IMR-90 (cell line): ENCODE measurements around the gene GAL3ST1. TPM values are rescaled to one million over a fixed set of nuclear protein-coding genes. Genes with fewer than 3 reads are reported as not detected.

Source experiments
- ATAC-seq: fragments of 200-7000 bp; cut with Tn5 transposase; 2 replicates; pipeline ENCODE4 v1.9.1; 2020; ENCODE audit warnings: low read depth, mild to moderate bottlenecking, moderate library complexity
- BruUV-seq: library from RNA; stranded (reverse); fragments of 400-500 nt; replicated peaks from 2 replicates; lab custom pipeline; 2021; lab: Mats Ljungman, UMichigan
- CTCF ChIA-PET: fragments of 300-600 bp; formaldehyde crosslinking; extraction: SDS; loops from one replicate; lab custom pipeline; 2021; ENCODE audit warnings: antibody characterized with exemption; lab: Yijun Ruan, JAX
- POLR2A ChIA-PET: fragments of 300-600 bp; sonication (Branson Sonifier 250); formaldehyde crosslinking; loops from one replicate; lab custom pipeline; 2022; ENCODE audit warnings: antibody characterized with exemption; ENCODE audit not compliant: unreplicated experiment; lab: Charles Lee
- DNase-seq: peaks from one replicate; pipeline ENCODE4 v3.0.0; 2013
- H2AFZ ChIP-seq: replicated peaks from 2 replicates; pipeline ENCODE3; 2013; ENCODE audit warnings: low read length, mild to moderate bottlenecking; ENCODE audit not compliant: poor library complexity
- H2AK5ac ChIP-seq: 2 replicates; pipeline ENCODE4 v1.6.1; 2013; ENCODE audit warnings: low read depth, low read length, inconsistent platforms
- H2AK9ac ChIP-seq: replicated peaks from 2 replicates; pipeline ENCODE3; 2013; ENCODE audit warnings: mild to moderate bottlenecking, low read depth, low read length, moderate library complexity; ENCODE audit not compliant: poor library complexity
- H2BK120ac ChIP-seq: 2 replicates; pipeline ENCODE4 v1.6.1; 2013; ENCODE audit warnings: low read depth, low read length, inconsistent platforms
- H2BK15ac ChIP-seq: 3 replicates; pipeline ENCODE4 v1.6.1; 2013; ENCODE audit warnings: low read depth, low read length, inconsistent platforms
- H2BK20ac ChIP-seq: 2 replicates; pipeline ENCODE4 v1.6.1; 2013; ENCODE audit warnings: low read depth, mild to moderate bottlenecking, inconsistent platforms, low read length, moderate library complexity
- H2BK5ac ChIP-seq: 2 replicates; pipeline ENCODE4 v1.6.1; 2013; ENCODE audit warnings: mild to moderate bottlenecking, low read depth, low read length, inconsistent platforms; ENCODE audit not compliant: poor library complexity, severe bottlenecking
- H3K14ac ChIP-seq: replicated peaks from 2 replicates; pipeline ENCODE4 v1.6.1; 2013; ENCODE audit warnings: low read depth, low read length, inconsistent platforms
- H3K18ac ChIP-seq: 2 replicates; pipeline ENCODE4 v1.6.1; 2013; ENCODE audit warnings: low read depth, low read length, control low read depth
- H3K23ac ChIP-seq: 2 replicates; pipeline ENCODE4 v1.6.1; 2013; ENCODE audit warnings: low read depth, low read length, inconsistent platforms
- H3K27ac ChIP-seq: 2 replicates; pipeline ENCODE4 v1.5.1; 2013; ENCODE audit warnings: mild to moderate bottlenecking, control low read depth, low read length; ENCODE audit not compliant: insufficient read depth
- H3K27me3 ChIP-seq: 2 replicates; pipeline ENCODE4 v1.6.1; 2013; ENCODE audit warnings: low read length; ENCODE audit not compliant: control insufficient read depth, insufficient read depth
- H3K36me3 ChIP-seq: 2 replicates; pipeline ENCODE4 v1.6.1; 2013; ENCODE audit warnings: low read length, mixed read lengths; ENCODE audit not compliant: control insufficient read depth, insufficient read depth
- H3K4ac ChIP-seq: 2 replicates; pipeline ENCODE4 v1.6.1; 2013; ENCODE audit warnings: low read depth, low read length, inconsistent platforms
- H3K4me1 ChIP-seq: 2 replicates; pipeline ENCODE4 v1.6.1; 2013; ENCODE audit warnings: low read length, mixed read lengths; ENCODE audit not compliant: control insufficient read depth, insufficient read depth
- H3K4me2 ChIP-seq: 2 replicates; pipeline ENCODE4 v1.6.1; 2013; ENCODE audit warnings: low read depth, mild to moderate bottlenecking, control low read depth, low read length, moderate library complexity
- H3K4me3 ChIP-seq: 2 replicates; pipeline ENCODE4 v1.5.1; 2013; ENCODE audit warnings: low read depth, mild to moderate bottlenecking, control low read depth, low read length, moderate library complexity; ENCODE audit not compliant: insufficient read depth
- H3K56ac ChIP-seq: 2 replicates; pipeline ENCODE4 v1.6.1; 2013; ENCODE audit warnings: low read length, inconsistent platforms; ENCODE audit not compliant: insufficient read depth; ENCODE audit errors: extremely low read depth
- H3K79me1 ChIP-seq, 2 experiments: 2 replicates each; pipeline ENCODE4 v1.6.1; 2013; ENCODE audit warnings: low read length in 2 of 2, inconsistent platforms in 1 of 2, low read depth in 1 of 2
- H3K9ac ChIP-seq: 2 replicates; pipeline ENCODE4 v1.6.1; 2013; ENCODE audit warnings: low read depth, low read length, control low read depth
- H3K9me1 ChIP-seq: 2 replicates; pipeline ENCODE4 v1.6.1; 2013; ENCODE audit warnings: low read length, inconsistent platforms; ENCODE audit not compliant: insufficient read depth
- H3K9me3 ChIP-seq: 2 replicates; pipeline ENCODE4 v1.6.1; 2013; ENCODE audit warnings: low read length; ENCODE audit not compliant: control insufficient read depth, insufficient read depth
- H4K20me1 ChIP-seq: 2 replicates; pipeline ENCODE4 v1.6.1; 2013; ENCODE audit warnings: low read length, inconsistent platforms; ENCODE audit not compliant: insufficient read depth
- H4K5ac ChIP-seq: 2 replicates; pipeline ENCODE4 v1.6.1; 2013; ENCODE audit warnings: mild to moderate bottlenecking, low read depth, low read length, control low read depth
- H4K8ac ChIP-seq, 2 experiments: 2 replicates each; pipeline ENCODE4 v1.6.1; 2013; ENCODE audit warnings: low read depth in 2 of 2, low read length in 2 of 2, control low read depth in 1 of 2, inconsistent platforms in 1 of 2
- H4K91ac ChIP-seq: 2 replicates; pipeline ENCODE4 v1.6.1; 2013; ENCODE audit warnings: low read depth, low read length, inconsistent platforms; ENCODE audit not compliant: insufficient read depth
- BHLHE40 ChIP-seq: fragments of 150-350 bp; IDR thresholded peaks from 2 replicates; pipeline ENCODE4 v1.6.1; 2016; ENCODE audit warnings: mild to moderate bottlenecking, low read depth, low read length
- CEBPB ChIP-seq: IDR thresholded peaks from 2 replicates; pipeline ENCODE4 v1.6.1; 2012; ENCODE audit warnings: low read depth, low read length, improper control_type of control experiment
- CHD1 ChIP-seq: IDR thresholded peaks from 2 replicates; pipeline ENCODE4 v1.6.1; 2012; ENCODE audit warnings: low read depth, low read length, improper control_type of control experiment
- FOS ChIP-seq: fragments of 150-350 bp; IDR thresholded peaks from 2 replicates; pipeline ENCODE4 v1.6.1; 2016; ENCODE audit warnings: low read depth, low read length
- MAFK ChIP-seq: IDR thresholded peaks from 2 replicates; pipeline ENCODE4 v1.6.1; 2012; ENCODE audit warnings: low read depth, low read length, improper control_type of control experiment
- MAZ ChIP-seq: IDR thresholded peaks from 2 replicates; pipeline ENCODE4 v1.6.1; 2012; ENCODE audit warnings: low read depth, mild to moderate bottlenecking, low read length, improper control_type of control experiment, moderate library complexity, borderline replicate concordance
- MXI1 ChIP-seq: IDR thresholded peaks from 2 replicates; pipeline ENCODE4 v1.6.1; 2012; ENCODE audit warnings: low read depth, mild to moderate bottlenecking, low read length, moderate library complexity, borderline replicate concordance
- POLR2A ChIP-seq: IDR thresholded peaks from 2 replicates; pipeline ENCODE4 v1.6.1; 2012; ENCODE audit warnings: mild to moderate bottlenecking, low read depth, low read length
- RAD21 ChIP-seq: IDR thresholded peaks from 2 replicates; pipeline ENCODE4 v1.6.1; 2012; ENCODE audit warnings: low read length, improper control_type of control experiment
- RCOR1 ChIP-seq: IDR thresholded peaks from 2 replicates; pipeline ENCODE4 v1.6.1; 2012; ENCODE audit warnings: mild to moderate bottlenecking, low read length, improper control_type of control experiment; ENCODE audit not compliant: insufficient replicate concordance
- RFX5 ChIP-seq: IDR thresholded peaks from 2 replicates; pipeline ENCODE4 v1.8.0; 2012; ENCODE audit warnings: low read depth, mild to moderate bottlenecking, low read length, moderate library complexity
- SMC3 ChIP-seq: fragments of 150-350 bp; IDR thresholded peaks from 2 replicates; pipeline ENCODE4 v1.6.1; 2016; ENCODE audit warnings: low read depth, mild to moderate bottlenecking, antibody characterized with exemption, low read length, moderate library complexity
- WGBS, 2 experiments: methylation state at CpG; one replicate each; pipeline versions ENCODE4 v1.1.5 to v1.1.7; 2013; ENCODE audit warnings: missing lambda C conversion rate in 2 of 2; ENCODE audit not compliant: insufficient read length in 1 of 2; ENCODE audit errors: extremely low coverage in 2 of 2; 5-methylcytosine and 5-hydroxymethylcytosine counted together
- dilution Hi-C: fragments of 300-500 bp; cut with HindIII; formaldehyde crosslinking; loops from one replicate; pipeline ENCODE4 v1.14.3; 2018; ENCODE audit warnings: low sequenced_read_pairs; ENCODE audit not compliant: unreplicated experiment
- in situ Hi-C: fragments of 300-500 bp; cut with MboI; formaldehyde crosslinking; loops from 3 replicates; pipeline ENCODE4 v1.14.3; 2019; ENCODE audit warnings: low sequenced_read_pairs, inconsistent platforms, mixed read lengths
- intact Hi-C: fragments of 100-400 bp; cut with micrococcal nuclease; formaldehyde crosslinking; loops from 2 replicates; pipeline ENCODE4 v1.10.0; 2022
- polyA plus RNA-seq, 3 experiments: library from polyadenylated mRNA; depleted of rRNA; stranded (reverse); fragments of >200 nt; gene quantifications; 2 replicates each; pipeline ENCODE4 v1.2.3, GENCODE V29; 2012; ENCODE audit warnings: low replicate concordance in 1 of 3
- total RNA-seq: library from RNA; depleted of rRNA; stranded (reverse); fragments of >200 nt; gene quantifications from 2 replicates; pipeline ENCODE4 v1.2.3, GENCODE V29; 2012
- TF ChIP-seq, protein P1 (sequence below): fragments of 150-350 bp; IDR thresholded peaks from 2 replicates; pipeline ENCODE4 v1.6.1; 2016; ENCODE audit warnings: low read depth, mild to moderate bottlenecking, low read length, moderate library complexity, borderline replicate concordance
- TF ChIP-seq, protein P2 (sequence below): conservative IDR thresholded peaks from 2 replicates; pipeline ENCODE4 v1.5.1; 2012; ENCODE audit warnings: mild to moderate bottlenecking, low read depth, low read length, improper control_type of control experiment
- TF ChIP-seq, protein P3 (sequence below): fragments of 150-350 bp; IDR thresholded peaks from 2 replicates; pipeline ENCODE4 v1.6.1; 2017; ENCODE audit warnings: mild to moderate bottlenecking, antibody characterized with exemption, low read length, low read depth

The GAL3ST1 gene
- total and polyA plus RNA-seq, 2 of the 4 experiments (the other 2 are of a cell fraction): not detected

DNA sequence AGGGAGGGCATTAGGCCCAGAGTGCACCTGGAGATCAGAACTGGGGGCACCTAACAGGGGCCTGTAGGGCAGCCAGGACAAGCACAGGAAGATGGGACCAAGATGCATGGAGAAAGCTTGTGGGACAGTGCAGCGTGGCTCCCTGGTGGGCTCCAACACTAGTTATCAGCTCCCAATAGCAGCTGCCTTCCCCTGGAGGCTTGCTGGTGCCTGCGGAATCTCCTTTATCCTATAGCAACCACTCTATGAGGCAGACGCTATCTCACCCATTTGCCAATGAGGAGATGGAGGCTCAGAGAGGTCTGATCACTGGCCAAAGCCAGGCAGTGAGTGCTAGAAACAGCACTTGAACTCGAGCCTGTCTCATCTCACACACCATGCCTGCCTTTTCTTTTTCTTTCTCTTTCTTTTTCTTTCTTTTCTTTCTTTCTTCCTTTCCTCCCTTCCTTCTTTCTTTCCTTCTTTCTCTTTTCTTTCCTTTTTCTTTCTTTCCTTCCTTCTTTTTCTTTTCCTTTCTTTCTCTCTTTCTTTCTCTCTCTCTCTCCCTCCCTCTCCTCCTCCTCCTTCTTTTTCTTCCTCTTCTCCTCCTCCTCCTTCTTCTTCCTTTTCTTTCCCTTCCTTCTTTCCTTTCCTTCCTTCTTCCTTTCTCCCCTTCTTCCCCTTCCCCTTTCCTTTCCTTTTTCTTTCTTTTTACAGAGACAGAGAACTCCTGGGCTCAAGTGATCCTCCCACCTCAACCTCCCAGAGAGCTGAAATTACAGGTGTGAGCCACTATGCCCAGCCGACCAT, 52.9 kb downstream of the GAL3ST1 start:
- Histone ChIP-seq H4K20me1 (no peaks in the 10 kb centered on the region), H3K79me1 (no peaks in the 10 kb centered on the region), H3K4me2 (no peak overlapping the region), H2BK20ac (no peak overlapping the region), H3K36me3 (no peaks in the 10 kb centered on the region), H2BK120ac (no peak overlapping the region), H4K91ac (no peak overlapping the region), H3K9me1 (no peaks in the 10 kb centered on the region), H3K9ac (no peak overlapping the region), H2AK9ac (no peak overlapping the region), H3K4me1 (no peaks in the 10 kb centered on the region), H3K18ac (no peak overlapping the region), H4K8ac (no peak overlapping the region), H2BK15ac (no peak overlapping the region), H2AK5ac (no peak overlapping the region), H3K4ac (no peak overlapping the region), H2BK5ac (no peak overlapping the region), H3K23ac (no peak overlapping the region), H3K56ac (no peak overlapping the region), H3K27me3 (peaks cover 39% of the 10 kb centered on the region), H4K5ac (no peak overlapping the region), H3K27ac (no peak overlapping the region), H3K4me3 (no peak overlapping the region), H3K9me3 (no peaks in the 10 kb centered on the region), H2AFZ (no peak overlapping the region), H3K14ac (no peak overlapping the region)
- in situ Hi-C loops (no loop called here), intact Hi-C loops (no loop called here), dilution Hi-C loops (no loop called here)
- TF ChIP-seq, protein P1, sequence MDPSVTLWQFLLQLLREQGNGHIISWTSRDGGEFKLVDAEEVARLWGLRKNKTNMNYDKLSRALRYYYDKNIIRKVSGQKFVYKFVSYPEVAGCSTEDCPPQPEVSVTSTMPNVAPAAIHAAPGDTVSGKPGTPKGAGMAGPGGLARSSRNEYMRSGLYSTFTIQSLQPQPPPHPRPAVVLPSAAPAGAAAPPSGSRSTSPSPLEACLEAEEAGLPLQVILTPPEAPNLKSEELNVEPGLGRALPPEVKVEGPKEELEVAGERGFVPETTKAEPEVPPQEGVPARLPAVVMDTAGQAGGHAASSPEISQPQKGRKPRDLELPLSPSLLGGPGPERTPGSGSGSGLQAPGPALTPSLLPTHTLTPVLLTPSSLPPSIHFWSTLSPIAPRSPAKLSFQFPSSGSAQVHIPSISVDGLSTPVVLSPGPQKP: no peak
- no peak for TF ChIP-seq CEBPB
- no peak for TF ChIP-seq FOS
- no peak for TF ChIP-seq CHD1
- no peak for TF ChIP-seq MXI1
- no peak for TF ChIP-seq SMC3
- TF ChIP-seq BHLHE40: no peak
- no peak for TF ChIP-seq RFX5
- TF ChIP-seq POLR2A: no peak
- no peak for TF ChIP-seq MAZ
- TF ChIP-seq RAD21: no peak
- TF ChIP-seq MAFK: no peak
- TF ChIP-seq, protein P2, sequence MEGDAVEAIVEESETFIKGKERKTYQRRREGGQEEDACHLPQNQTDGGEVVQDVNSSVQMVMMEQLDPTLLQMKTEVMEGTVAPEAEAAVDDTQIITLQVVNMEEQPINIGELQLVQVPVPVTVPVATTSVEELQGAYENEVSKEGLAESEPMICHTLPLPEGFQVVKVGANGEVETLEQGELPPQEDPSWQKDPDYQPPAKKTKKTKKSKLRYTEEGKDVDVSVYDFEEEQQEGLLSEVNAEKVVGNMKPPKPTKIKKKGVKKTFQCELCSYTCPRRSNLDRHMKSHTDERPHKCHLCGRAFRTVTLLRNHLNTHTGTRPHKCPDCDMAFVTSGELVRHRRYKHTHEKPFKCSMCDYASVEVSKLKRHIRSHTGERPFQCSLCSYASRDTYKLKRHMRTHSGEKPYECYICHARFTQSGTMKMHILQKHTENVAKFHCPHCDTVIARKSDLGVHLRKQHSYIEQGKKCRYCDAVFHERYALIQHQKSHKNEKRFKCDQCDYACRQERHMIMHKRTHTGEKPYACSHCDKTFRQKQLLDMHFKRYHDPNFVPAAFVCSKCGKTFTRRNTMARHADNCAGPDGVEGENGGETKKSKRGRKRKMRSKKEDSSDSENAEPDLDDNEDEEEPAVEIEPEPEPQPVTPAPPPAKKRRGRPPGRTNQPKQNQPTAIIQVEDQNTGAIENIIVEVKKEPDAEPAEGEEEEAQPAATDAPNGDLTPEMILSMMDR: no peak
- TF ChIP-seq RCOR1: no peak
- TF ChIP-seq, protein P3, sequence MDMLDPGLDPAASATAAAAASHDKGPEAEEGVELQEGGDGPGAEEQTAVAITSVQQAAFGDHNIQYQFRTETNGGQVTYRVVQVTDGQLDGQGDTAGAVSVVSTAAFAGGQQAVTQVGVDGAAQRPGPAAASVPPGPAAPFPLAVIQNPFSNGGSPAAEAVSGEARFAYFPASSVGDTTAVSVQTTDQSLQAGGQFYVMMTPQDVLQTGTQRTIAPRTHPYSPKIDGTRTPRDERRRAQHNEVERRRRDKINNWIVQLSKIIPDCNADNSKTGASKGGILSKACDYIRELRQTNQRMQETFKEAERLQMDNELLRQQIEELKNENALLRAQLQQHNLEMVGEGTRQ: no peak
- CTCF ChIA-PET: interaction anchor here (0.6 kb wide), 1 partner anchor 543 kb away, joined by 3 read pairs; no protein-coding TSS in a partner anchor
- DNase-seq (no peak), ATAC-seq (no peak)
- no TSS peak for BruUV-seq
- POLR2A ChIA-PET: no interaction called here
- WGBS, 2 experiments: no CpG with 5 or more reads among the region's 5 CpGs
